Neural progenitor cell (in vitro differentiated cells): ENCODE results near the gene GRID1.

Experiments used
- EZH2 ChIP-seq: fragments of 200-600 bp; sonication (generic); IDR thresholded peaks from 2 replicates; pipeline ENCODE4 v1.6.1; 2017; ENCODE audit warnings: antibody characterized with exemption, mild to moderate bottlenecking, moderate library complexity
- EZH2phosphoT487 ChIP-seq: fragments of 200-600 bp; sonication (generic); IDR thresholded peaks from 2 replicates; pipeline ENCODE4 v1.6.1; 2017; ENCODE audit warnings: antibody characterized with exemption
- TF ChIP-seq, protein P1 (sequence below): fragments of 200-600 bp; sonication (generic); IDR thresholded peaks from 2 replicates; pipeline ENCODE4 v1.5.1; 2017; ENCODE audit warnings: antibody characterized with exemption, mild to moderate bottlenecking

DNA sequence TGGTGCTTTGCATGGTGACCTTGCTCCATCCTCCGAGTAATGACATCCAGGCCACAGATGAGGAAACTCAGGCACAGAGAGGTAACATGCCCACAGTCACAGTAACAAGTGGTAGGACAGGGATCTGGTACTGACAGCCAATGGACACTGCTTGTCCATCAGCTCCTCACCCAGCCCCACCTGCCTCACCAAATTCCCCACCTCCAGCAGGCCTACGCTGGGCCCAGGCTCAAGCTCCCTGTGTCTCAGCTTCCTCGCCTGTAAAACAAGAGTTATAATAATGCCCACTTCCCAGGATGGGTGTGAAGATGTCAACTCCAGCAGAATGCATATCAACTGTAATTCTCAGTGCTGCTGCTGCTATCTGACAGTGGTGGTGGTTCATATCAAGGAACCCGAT lies 123.8 kb downstream of the GRID1 start:
- TF ChIP-seq, protein P1, sequence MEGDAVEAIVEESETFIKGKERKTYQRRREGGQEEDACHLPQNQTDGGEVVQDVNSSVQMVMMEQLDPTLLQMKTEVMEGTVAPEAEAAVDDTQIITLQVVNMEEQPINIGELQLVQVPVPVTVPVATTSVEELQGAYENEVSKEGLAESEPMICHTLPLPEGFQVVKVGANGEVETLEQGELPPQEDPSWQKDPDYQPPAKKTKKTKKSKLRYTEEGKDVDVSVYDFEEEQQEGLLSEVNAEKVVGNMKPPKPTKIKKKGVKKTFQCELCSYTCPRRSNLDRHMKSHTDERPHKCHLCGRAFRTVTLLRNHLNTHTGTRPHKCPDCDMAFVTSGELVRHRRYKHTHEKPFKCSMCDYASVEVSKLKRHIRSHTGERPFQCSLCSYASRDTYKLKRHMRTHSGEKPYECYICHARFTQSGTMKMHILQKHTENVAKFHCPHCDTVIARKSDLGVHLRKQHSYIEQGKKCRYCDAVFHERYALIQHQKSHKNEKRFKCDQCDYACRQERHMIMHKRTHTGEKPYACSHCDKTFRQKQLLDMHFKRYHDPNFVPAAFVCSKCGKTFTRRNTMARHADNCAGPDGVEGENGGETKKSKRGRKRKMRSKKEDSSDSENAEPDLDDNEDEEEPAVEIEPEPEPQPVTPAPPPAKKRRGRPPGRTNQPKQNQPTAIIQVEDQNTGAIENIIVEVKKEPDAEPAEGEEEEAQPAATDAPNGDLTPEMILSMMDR, result no peak
- TF ChIP-seq EZH2 (no peak), EZH2phosphoT487 (no peak)
